Breast epithelium (tissue), 4 donors: ENCODE measurements around the gene CDIPT. TPM values are rescaled to one million over a fixed set of nuclear protein-coding genes. Genes with fewer than 3 reads are reported as not detected.
A peak's percentile ranks its signal among the peaks of the same experiment; 100 is the strongest.
"Not testable (repeated sequence)": the region's sequence is repeated elsewhere in the genome, so short reads cannot be mapped to it uniquely, and the experiment has no call there.

ENCODE experiments used
- DNase-seq, 2 donors: peaks; one replicate each; pipeline ENCODE4 v3.0.0-alpha.2; 2019; ENCODE audit warnings: low spot score in 2 of 2
- H3K27ac ChIP-seq, 2 donors: fragments of 200-600 bp; sonication (generic) in 1 of 2; one replicate each; pipeline ENCODE4 v1.5.1; 2016 to 2019; ENCODE audit warnings: mild to moderate bottlenecking in 1 of 2
- H3K27me3 ChIP-seq, 2 donors: fragments of 200-600 bp; sonication (generic) in 1 of 2; one replicate each; pipeline versions ENCODE4 v1.5.1 to v1.6.0; 2017 to 2019; ENCODE audit warnings: control low read depth in 1 of 2, mild to moderate bottlenecking in 1 of 2
- H3K36me3 ChIP-seq: fragments of 200-600 bp; one replicate; pipeline ENCODE4 v1.5.1; 2019
- H3K4me1 ChIP-seq, 2 donors: fragments of 200-600 bp; sonication (generic); one replicate each; pipeline ENCODE4 v1.5.1; 2016 to 2019; ENCODE audit warnings: control low read depth in 1 of 2
- H3K4me3 ChIP-seq, 3 donors: fragments of 200-600 bp; sonication (generic); 1 replicate in 2 of 3; 2 replicates in 1 of 3; pipeline ENCODE4 v1.5.1; 2016 to 2019; ENCODE audit warnings: mild to moderate bottlenecking in 3 of 3, moderate library complexity in 2 of 3
- H3K9me3 ChIP-seq, 2 donors: fragments of 200-600 bp; sonication (generic) in 1 of 2; one replicate each; pipeline ENCODE4 v1.5.1; 2016 to 2019; ENCODE audit warnings: control low read depth in 1 of 2
- CTCF ChIP-seq, 3 donors: fragments of 450-650 bp; IDR thresholded peaks; one replicate each; pipeline ENCODE4 v1.5.1; 2016 to 2017; ENCODE audit warnings: antibody characterized with exemption in 3 of 3, mild to moderate bottlenecking in 3 of 3, moderate library complexity in 3 of 3
- POLR2A ChIP-seq: fragments of 450-650 bp; IDR thresholded peaks from one replicate; pipeline ENCODE4 v1.6.1; 2016; ENCODE audit warnings: antibody characterized with exemption, mild to moderate bottlenecking, moderate library complexity
- POLR2AphosphoS5 ChIP-seq, 3 donors: sonication (generic); formaldehyde crosslinking; IDR thresholded peaks; one replicate each; pipeline ENCODE4 v1.6.1; 2017; ENCODE audit warnings: antibody characterized with exemption in 3 of 3
- intact Hi-C: fragments of 100-400 bp; cut with DNase I; formaldehyde crosslinking; loops from one replicate; pipeline ENCODE4 v1.15.1; 2023; ENCODE audit warnings: low total_unique reads
- total RNA-seq, 3 donors: library from RNA; depleted of rRNA; stranded (reverse); fragments of >200 nt; gene quantifications; one replicate each; pipeline ENCODE4 v1.1.0, GENCODE V29; 2016

Gene CDIPT
- total RNA-seq: 100 to 1,000 TPM; 102 to 119 (median 117) TPM

- DNase-seq: peak; percentile 87 to 89
- Histone ChIP-seq H3K4me3 (peak within 1 kb of the TSS; percentile 68 to 97 (median 95)), H3K27ac (peak within 1 kb of the TSS; percentile 90 to 92), H3K4me1 (peaks cover 3 to 10% of the 10 kb centered on the region in 2 donors), H3K36me3 (no peaks in the 10 kb centered on the region), H3K9me3 (no peaks in the 10 kb centered on the region), H3K27me3 (no peaks in the 10 kb centered on the region)
- TF ChIP-seq CTCF (IDR thresholded peaks at IDR 0.05) (peak; percentile 79 to 83 (median 81)), POLR2A (no peak), POLR2AphosphoS5 (IDR thresholded peaks at IDR 0.05) (peak; percentile 73 to 91 (median 78))
- intact Hi-C loops: loop anchor here (10.0 kb wide), 2 partner anchors 58 to 152 kb away; partner anchors contain the start of genes DOC2A and MAZ
Measured at GRCh38 chr16:29862884-29863668, at the start of gene CDIPT. Gene CDIPT (minus strand): TSS chr16:29863226. CDS start chr16:29862857, 369 bp downstream.

GRCh38 chr16:29912087-29912486 is 49.1 kb upstream of the CDIPT start:
- intact Hi-C loops: no loop called here
- H3K4me1 ChIP-seq: no peaks in the 10 kb centered on the region
- H3K36me3 ChIP-seq: no peaks in the 10 kb centered on the region
- TF ChIP-seq POLR2AphosphoS5 (IDR thresholded peaks at IDR 0.05): no peak
- TF ChIP-seq POLR2A: no peak
- TF ChIP-seq CTCF (IDR thresholded peaks at IDR 0.05): no peak
- H3K27me3 ChIP-seq: no peaks in the 10 kb centered on the region
- H3K27ac ChIP-seq: no peak overlapping the region
- H3K9me3 ChIP-seq: no peaks in the 10 kb centered on the region
- no peak overlapping the region for H3K4me3 ChIP-seq
- no peak for DNase-seq

- intact Hi-C loops: no loop called here
- TF ChIP-seq POLR2AphosphoS5 (IDR thresholded peaks at IDR 0.05) (no peak), CTCF (IDR thresholded peaks at IDR 0.05) (no peak), POLR2A (no peak)
- H3K36me3 ChIP-seq: no peaks in the 10 kb centered on the region
- H3K4me3 ChIP-seq: no peak overlapping the region
- no peaks in the 10 kb centered on the region for H3K4me1 ChIP-seq
- DNase-seq: no peak
- H3K27me3 ChIP-seq: no peaks in the 10 kb centered on the region
- no peaks in the 10 kb centered on the region for H3K9me3 ChIP-seq
- H3K27ac ChIP-seq: no peak overlapping the region
Measured at GRCh38 chr16:29911676-29912010, 48.6 kb upstream of the CDIPT start.

- Histone ChIP-seq H3K27ac (no peak overlapping the region), H3K4me1 (no peaks in the 10 kb centered on the region), H3K27me3 (no peaks in the 10 kb centered on the region), H3K9me3 (no peaks in the 10 kb centered on the region), H3K4me3 (no peak overlapping the region), H3K36me3 (no peaks in the 10 kb centered on the region)
- intact Hi-C loops: no loop called here
- TF ChIP-seq CTCF (IDR thresholded peaks at IDR 0.05) (no peak), POLR2AphosphoS5 (IDR thresholded peaks at IDR 0.05) (no peak), POLR2A (no peak)
- no peak for DNase-seq
Measured at GRCh38 chr16:29910819-29911675, 48.0 kb upstream of the CDIPT start.

GRCh38 chr16:29909851-29910250 is 46.8 kb upstream of the CDIPT start:
- H3K4me1 ChIP-seq, DNase-seq, H3K27me3 ChIP-seq, H3K4me3 ChIP-seq, H3K9me3 ChIP-seq, H3K27ac ChIP-seq, H3K36me3 ChIP-seq, intact Hi-C loops: not testable (repeated sequence)
